Naive thymus-derived CD8-positive, alpha-beta T cell (primary cell): ENCODE results near the gene ZNF550. TPM values are rescaled to one million over a fixed set of nuclear protein-coding genes. Genes with fewer than 3 reads are reported as not detected.

Source experiments
- polyA plus RNA-seq, 3 donors: library from polyadenylated mRNA; unstranded; fragments of 300-500 nt; fragmentation: Illumina TruSeq; gene quantifications; one replicate each; pipeline ENCODE4 v1.2.3, GENCODE V29; 2021
- total RNA-seq, 8 experiments: library from RNA in 2 of 8; stranded (reverse) in 2 of 8; gene quantifications; one replicate each; pipeline ENCODE4 v1.2.3 and lab custom pipeline; 2021 to 2026

Gene ZNF550
- total and polyA plus RNA-seq, 5 experiments from 2014 or later = 4.1 to 51.1 (median 17.8) TPM

Other genes starting within 250 kb of the ZNF550 start
- 10 to 100 TPM; 13.1 to 13.7 TPM for gene ZNF543, start 239.4 kb downstream of the ZNF550 start, total RNA-seq
- gene ZNF543, start 239.4 kb downstream of the ZNF550 start, polyA plus RNA-seq = 1 to 10 TPM in 2 of 3 donors, under 1 TPM in 1; 0.98 to 6.4 (median 2.7) TPM
- 10 to 100 TPM; 17.2 TPM for gene ZNF304, start 208.6 kb downstream of the ZNF550 start, total RNA-seq
- 1 to 10 TPM; 1.5 to 3.3 (median 1.7) TPM for gene ZNF304, start 208.6 kb downstream of the ZNF550 start, polyA plus RNA-seq
- gene TRAPPC2B, start 196.3 kb downstream of the ZNF550 start, total RNA-seq = 10 to 100 TPM; 12.2 to 15.6 TPM
- gene TRAPPC2B, start 196.3 kb downstream of the ZNF550 start, polyA plus RNA-seq = 10 to 100 TPM; 15.0 to 20.5 (median 19.1) TPM
- gene ZNF547, start 196.3 kb downstream of the ZNF550 start, total RNA-seq = 1 to 10 TPM; 7.3 to 7.4 TPM
- 1 to 10 TPM in 1 of 3 donors, under 1 TPM in 2; 0.28 to 1.2 (median 0.34) TPM for gene ZNF547, start 196.3 kb downstream of the ZNF550 start, polyA plus RNA-seq
- gene ZNF548, start 170.0 kb downstream of the ZNF550 start, total RNA-seq = 10 to 100 TPM; 91.9 to 96.6 TPM
- gene ZNF548, start 170.0 kb downstream of the ZNF550 start, polyA plus RNA-seq = 10 to 100 TPM; 11.8 to 16.5 (median 12.2) TPM
- 10 to 100 TPM; 23.9 to 27.1 TPM for gene ZNF17, start 148.7 kb downstream of the ZNF550 start, total RNA-seq
- gene ZNF17, start 148.7 kb downstream of the ZNF550 start, polyA plus RNA-seq = 1 to 10 TPM; 2.9 to 5.8 (median 4.5) TPM
- 10 to 100 TPM; 19.4 to 20.3 TPM for gene ZNF749, start 124.5 kb downstream of the ZNF550 start, total RNA-seq
- gene ZNF749, start 124.5 kb downstream of the ZNF550 start, polyA plus RNA-seq = 10 to 100 TPM in 2 of 3 donors, 1 to 10 TPM in 1; 8.6 to 35.4 (median 22.2) TPM
- 1 to 10 TPM; 1.4 to 2.2 TPM for gene VN1R1, start 102.7 kb downstream of the ZNF550 start, total RNA-seq
- under 1 TPM; 0.17 to 0.32 (median 0.20) TPM for gene VN1R1, start 102.7 kb downstream of the ZNF550 start, polyA plus RNA-seq
- 10 to 100 TPM; 20.9 to 23.8 TPM for gene ZNF772, start 82.3 kb downstream of the ZNF550 start, total RNA-seq
- 1 to 10 TPM; 2.6 to 3.4 (median 2.9) TPM for gene ZNF772, start 82.3 kb downstream of the ZNF550 start, polyA plus RNA-seq
- 10 to 100 TPM; 29.2 to 31.2 TPM for gene ZNF419, start 72.1 kb downstream of the ZNF550 start, total RNA-seq
- gene ZNF419, start 72.1 kb downstream of the ZNF550 start, polyA plus RNA-seq = 10 to 100 TPM in 1 of 3 donors, 1 to 10 TPM in 2; 5.6 to 12.3 (median 5.8) TPM
- gene ZNF773, start 59.9 kb downstream of the ZNF550 start, total RNA-seq = 10 to 100 TPM; 25.2 to 30.9 TPM
- gene ZNF773, start 59.9 kb downstream of the ZNF550 start, polyA plus RNA-seq = 10 to 100 TPM in 1 of 3 donors, 1 to 10 TPM in 2; 8.7 to 18.6 (median 8.9) TPM
- 10 to 100 TPM; 24.7 to 25.5 TPM for gene ZNF549, start 32.5 kb downstream of the ZNF550 start, total RNA-seq
- gene ZNF549, start 32.5 kb downstream of the ZNF550 start, polyA plus RNA-seq = 1 to 10 TPM; 6.3 to 9.1 (median 8.6) TPM
- 10 to 100 TPM; 14.4 to 16.0 TPM for gene ZNF416, start 19.0 kb upstream of the ZNF550 start, total RNA-seq
- gene ZNF416, start 19.0 kb upstream of the ZNF550 start, polyA plus RNA-seq = 1 to 10 TPM; 4.1 to 7.6 (median 4.3) TPM
- gene ZIK1, start 24.3 kb upstream of the ZNF550 start, total RNA-seq = 10 to 100 TPM; 23.9 to 24.9 TPM
- 10 to 100 TPM in 1 of 3 donors, 1 to 10 TPM in 2; 4.2 to 11.4 (median 7.9) TPM for gene ZIK1, start 24.3 kb upstream of the ZNF550 start, polyA plus RNA-seq
- 10 to 100 TPM; 11.6 to 14.2 TPM for gene ZNF530, start 40.0 kb upstream of the ZNF550 start, total RNA-seq
- 1 to 10 TPM in 2 of 3 donors, under 1 TPM in 1; 0.98 to 5.6 (median 5.4) TPM for gene ZNF530, start 40.0 kb upstream of the ZNF550 start, polyA plus RNA-seq
- 10 to 100 TPM; 45.6 to 48.1 TPM for gene ZNF134, start 54.4 kb upstream of the ZNF550 start, total RNA-seq
- gene ZNF134, start 54.4 kb upstream of the ZNF550 start, polyA plus RNA-seq = 10 to 100 TPM in 2 of 3 donors, 1 to 10 TPM in 1; 9.6 to 15.1 (median 13.7) TPM
- gene ZNF211, start 73.3 kb upstream of the ZNF550 start, total RNA-seq = 10 to 100 TPM; 49.9 to 56.6 TPM
- gene ZNF211, start 73.3 kb upstream of the ZNF550 start, polyA plus RNA-seq = 10 to 100 TPM; 13.5 to 18.5 (median 15.5) TPM
- not detected for gene ZSCAN4, start 109.1 kb upstream of the ZNF550 start, total RNA-seq
- gene ZSCAN4, start 109.1 kb upstream of the ZNF550 start, polyA plus RNA-seq = not detected
- 10 to 100 TPM; 24.7 to 28.1 TPM for gene ZNF551, start 122.1 kb upstream of the ZNF550 start, total RNA-seq
- gene ZNF551, start 122.1 kb upstream of the ZNF550 start, polyA plus RNA-seq = 10 to 100 TPM in 2 of 3 donors, 1 to 10 TPM in 1; 8.1 to 10.5 (median 10.3) TPM
- gene ZNF154, start 149.3 kb upstream of the ZNF550 start, total RNA-seq = 10 to 100 TPM; 60.5 to 60.6 TPM
- 1 to 10 TPM; 1.1 to 2.4 (median 1.2) TPM for gene ZNF154, start 149.3 kb upstream of the ZNF550 start, polyA plus RNA-seq
- 10 to 100 TPM; 46.0 to 46.8 TPM for gene ZNF671, start 167.8 kb upstream of the ZNF550 start, total RNA-seq
- gene ZNF671, start 167.8 kb upstream of the ZNF550 start, polyA plus RNA-seq = 10 to 100 TPM; 17.2 to 28.0 (median 24.7) TPM
- 10 to 100 TPM; 42.9 to 52.0 TPM for gene ZNF776, start 187.0 kb upstream of the ZNF550 start, total RNA-seq
- gene ZNF776, start 187.0 kb upstream of the ZNF550 start, polyA plus RNA-seq = 10 to 100 TPM in 1 of 3 donors, 1 to 10 TPM in 2; 8.2 to 11.9 (median 8.4) TPM
- 10 to 100 TPM; 46.6 to 46.9 TPM for gene ZNF586, start 209.8 kb upstream of the ZNF550 start, total RNA-seq
- 10 to 100 TPM; 17.7 to 21.5 (median 20.3) TPM for gene ZNF586, start 209.8 kb upstream of the ZNF550 start, polyA plus RNA-seq